K562 treated with DMSO at 1 percent for 12 hours (cell line): ENCODE measurements around the gene ONECUT2. TPM values are rescaled to one million over a fixed set of nuclear protein-coding genes. Genes with fewer than 3 reads are reported as not detected.

Experiments
- total RNA-seq: library from RNA; unstranded; fragments of 300-600 nt; gene quantifications from 2 replicates; pipeline ENCODE4 v1.2.3, GENCODE V29; 2022; ENCODE audit not compliant: insufficient read depth

The ONECUT2 gene
- total RNA-seq, result 0.16 and 0.91 TPM in 2 replicates

DNA sequence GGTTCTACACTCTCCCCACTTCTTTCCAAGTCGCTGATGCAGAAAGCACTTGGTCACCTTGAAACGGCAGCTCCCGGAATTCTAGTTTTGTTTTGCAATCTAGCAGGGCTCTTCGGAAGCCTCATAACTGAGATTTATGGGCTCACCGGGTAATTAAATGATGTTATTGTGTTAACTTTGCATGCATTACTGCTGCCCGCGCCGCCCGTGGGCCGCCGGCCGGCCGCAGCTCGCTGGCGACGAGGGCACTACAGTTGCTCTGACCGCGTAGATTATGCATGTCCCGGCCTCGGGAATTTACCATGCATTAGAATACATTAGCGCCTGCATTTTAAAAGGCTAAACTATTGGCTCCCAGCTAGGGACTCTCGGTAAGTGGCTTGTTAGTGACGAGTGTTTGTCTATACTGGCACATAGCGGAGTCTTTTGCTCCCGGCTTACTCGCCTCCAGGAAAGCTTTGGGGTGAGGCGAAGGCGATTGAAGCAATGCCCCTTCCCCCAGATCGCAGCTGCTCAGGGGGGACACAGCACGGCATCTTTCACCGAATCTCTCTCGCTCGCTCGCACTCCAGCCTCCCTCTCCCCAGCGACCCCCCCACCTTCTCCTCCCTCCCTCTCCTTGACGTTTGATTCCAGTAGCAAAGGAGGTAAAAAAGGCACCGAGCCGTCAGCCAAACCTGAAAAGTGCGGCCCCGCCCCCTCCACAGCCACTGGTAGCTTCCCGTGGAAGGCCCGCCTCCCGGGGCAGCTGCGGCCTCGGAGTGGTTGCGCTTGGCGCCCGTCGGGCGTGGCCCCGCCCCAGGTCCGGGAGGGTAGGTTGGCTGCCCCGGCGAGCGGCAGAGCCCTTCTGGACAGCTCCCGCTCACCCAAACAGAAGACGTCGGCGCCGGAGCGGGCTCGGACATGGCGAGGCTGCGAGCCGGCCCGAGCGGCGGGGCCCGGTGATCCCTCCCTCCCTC, at the start of gene ONECUT2:
TSS of gene ONECUT2 (plus strand) at position 839 of the 959 bp plus-strand sequence. CDS start 343 bp downstream, outside the sequence.

Other genes with a start within 250 kb of the ONECUT2 start
- gene ST8SIA3, start 82.8 kb upstream of the ONECUT2 start, total RNA-seq, result not detected in 2 replicates
- gene FECH, start 151.3 kb downstream of the ONECUT2 start, total RNA-seq, result 27.4 and 62.1 TPM in 2 replicates
- 65.2 and 140 TPM in 2 replicates for gene NARS1, start 186.5 kb downstream of the ONECUT2 start, total RNA-seq